H1 (cell line): ENCODE data around the gene SLC47A2. TPM values are rescaled to one million over a fixed set of nuclear protein-coding genes. Genes with fewer than 3 reads are reported as not detected.

Source experiments
- CTCF ChIA-PET: fragments of 300-600 bp; sonication (Branson Sonifier 250); formaldehyde crosslinking; loops from one replicate; lab custom pipeline; 2021; ENCODE audit not compliant: partially characterized antibody; lab: Charles Lee
- POLR2A ChIA-PET: fragments of 300-600 bp; sonication (Branson Sonifier 250); formaldehyde crosslinking; loops from one replicate; lab custom pipeline; 2021; ENCODE audit warnings: inconsistent platforms; ENCODE audit not compliant: partially characterized antibody; lab: Charles Lee
- DNase-seq, 2 experiments: peaks; one replicate each; pipeline versions ENCODE4 v3.0.0 to v3.0.0-alpha.2; 2010 to 2022; ENCODE audit warnings: low spot score in 2 of 2, low read depth in 1 of 2, mixed read lengths in 1 of 2
- FAIRE-seq: peaks from 2 replicates; lab custom pipeline; 2011; peaks lifted over from hg19 to GRCh38; lab: Jason Lieb, UNC
- H2AFZ ChIP-seq: 2 replicates; pipeline ENCODE4 v1.8.1; 2012; ENCODE audit warnings: low read length, inconsistent platforms
- H2AK5ac ChIP-seq: 2 replicates; pipeline ENCODE4 v1.6.1; 2013; ENCODE audit warnings: low read depth, low read length
- H2BK120ac ChIP-seq: replicated peaks from 2 replicates; pipeline ENCODE3; 2013; ENCODE audit warnings: low read depth, low read length, inconsistent platforms
- H2BK12ac ChIP-seq: 2 replicates; pipeline ENCODE4 v1.6.1; 2013; ENCODE audit warnings: low read depth, low read length
- H2BK15ac ChIP-seq: 2 replicates; pipeline ENCODE4 v1.6.1; 2013; ENCODE audit warnings: low read length
- H2BK20ac ChIP-seq: 2 replicates; pipeline ENCODE4 v1.6.1; 2013; ENCODE audit warnings: low read length
- H2BK5ac ChIP-seq: 2 replicates; pipeline ENCODE4 v1.6.1; 2013; ENCODE audit warnings: low read depth, low read length
- H3K14ac ChIP-seq: 2 replicates; pipeline ENCODE4 v1.6.1; 2013; ENCODE audit warnings: inconsistent platforms; ENCODE audit not compliant: insufficient read length
- H3K18ac ChIP-seq: 2 replicates; pipeline ENCODE4 v1.6.1; 2013; ENCODE audit warnings: low read length; ENCODE audit errors: extremely low read depth
- H3K23ac ChIP-seq: 2 replicates; pipeline ENCODE4 v1.6.1; 2013; ENCODE audit warnings: inconsistent platforms; ENCODE audit not compliant: insufficient read length
- H3K23me2 ChIP-seq: 2 replicates; pipeline ENCODE4 v1.6.1; 2013; ENCODE audit warnings: low read depth, low read length
- H3K27ac ChIP-seq: 2 replicates; pipeline ENCODE4 v1.6.1; 2011; ENCODE audit warnings: low read depth, low read length, inconsistent platforms
- H3K27me3 ChIP-seq, 4 experiments: replicated peaks in 1 of 4; 1 replicate in 1 of 4; 2 replicates in 3 of 4; pipeline versions ENCODE4 v1.6.1 to v1.8.1; 2011 to 2013; ENCODE audit warnings: low read length in 3 of 4, mild to moderate bottlenecking in 3 of 4, inconsistent platforms in 2 of 4, mixed read lengths in 2 of 4, moderate library complexity in 1 of 4; ENCODE audit not compliant: control insufficient read depth in 3 of 4, insufficient read depth in 3 of 4; ENCODE audit errors: extremely low read depth in 1 of 4
- H3K36me3 ChIP-seq, 4 experiments: 2 replicates each; pipeline versions ENCODE4 v1.6.1 to v1.8.1; 2011 to 2013; ENCODE audit warnings: mild to moderate bottlenecking in 4 of 4, low read length in 3 of 4, moderate library complexity in 2 of 4, control low read depth in 1 of 4, inconsistent platforms in 1 of 4; ENCODE audit not compliant: insufficient read depth in 4 of 4, control insufficient read depth in 2 of 4
- H3K4ac ChIP-seq: replicated peaks from 2 replicates; pipeline ENCODE3; 2013; ENCODE audit warnings: low read length, low read depth, mixed read lengths, inconsistent platforms; ENCODE audit not compliant: insufficient read length
- H3K4me1 ChIP-seq, 4 experiments: replicated peaks in 1 of 4; 1 replicate in 1 of 4; 2 replicates in 3 of 4; pipeline versions ENCODE4 v1.6.1 to v1.8.1; 2011 to 2013; ENCODE audit warnings: low read length in 3 of 4, inconsistent platforms in 2 of 4, mixed read lengths in 1 of 4; ENCODE audit not compliant: insufficient read depth in 4 of 4, control insufficient read depth in 3 of 4
- H3K4me2 ChIP-seq, 2 experiments: 2 replicates each; pipeline versions ENCODE4 v1.6.1 to v1.8.1; 2011 to 2013; ENCODE audit warnings: low read depth in 2 of 2, low read length in 2 of 2, control low read depth in 1 of 2, inconsistent platforms in 1 of 2, mild to moderate bottlenecking in 1 of 2; ENCODE audit not compliant: insufficient read depth in 1 of 2
- H3K4me3 ChIP-seq, 4 experiments: fragments of 200-600, 300-600 bp in 1 of 4; sonication (generic), shearing (Covaris generic), sonication (Bioruptor Twin) in 1 of 4; 2 replicates each; pipeline versions ENCODE4 v1.5.1 to v1.8.1; 2011 to 2016; ENCODE audit warnings: low read length in 4 of 4, low read depth in 3 of 4, control low read depth in 2 of 4, inconsistent platforms in 2 of 4, mild to moderate bottlenecking in 2 of 4, mixed read lengths in 1 of 4, moderate library complexity in 1 of 4; ENCODE audit not compliant: insufficient read depth in 2 of 4; ENCODE audit errors: extremely low read depth in 1 of 4
- H3K56ac ChIP-seq: replicated peaks from 2 replicates; pipeline ENCODE3; 2013; ENCODE audit warnings: low read depth, mild to moderate bottlenecking, mixed read lengths, low read length, inconsistent platforms; ENCODE audit not compliant: insufficient read length
- H3K79me1 ChIP-seq: 2 replicates; pipeline ENCODE4 v1.6.1; 2013; ENCODE audit warnings: low read depth, low read length, control low read depth
- H3K79me2 ChIP-seq, 2 experiments: 2 replicates each; pipeline versions ENCODE4 v1.6.1 to v1.8.1; 2012 to 2013; ENCODE audit warnings: low read length in 2 of 2, mild to moderate bottlenecking in 2 of 2, inconsistent platforms in 1 of 2; ENCODE audit not compliant: insufficient read depth in 2 of 2, control insufficient read depth in 1 of 2
- H3K9ac ChIP-seq, 4 experiments: replicated peaks in 1 of 4; 1 replicate in 1 of 4; 2 replicates in 3 of 4; pipeline versions ENCODE4 v1.6.1 to v1.8.1; 2011 to 2013; ENCODE audit warnings: low read depth in 3 of 4, low read length in 3 of 4, control low read depth in 2 of 4, mild to moderate bottlenecking in 2 of 4, moderate library complexity in 2 of 4, inconsistent platforms in 1 of 4; ENCODE audit errors: extremely low read depth in 1 of 4
- H3K9me3 ChIP-seq, 2 experiments: 2 replicates each; pipeline versions ENCODE4 v1.6.1 to v1.8.1; 2012 to 2013; ENCODE audit warnings: mild to moderate bottlenecking in 2 of 2, moderate library complexity in 2 of 2, control low read depth in 1 of 2, inconsistent platforms in 1 of 2, low read depth in 1 of 2, low read length in 1 of 2, mixed read lengths in 1 of 2; ENCODE audit not compliant: insufficient read depth in 2 of 2
- H4K20me1 ChIP-seq, 2 experiments: replicated peaks in 1 of 2; 2 replicates each; pipeline versions ENCODE3 to v1.8.1; 2011 to 2013; ENCODE audit warnings: inconsistent platforms in 2 of 2, low read length in 2 of 2, mild to moderate bottlenecking in 1 of 2; ENCODE audit not compliant: insufficient read depth in 2 of 2, control insufficient read depth in 1 of 2
- H4K5ac ChIP-seq: 2 replicates; pipeline ENCODE4 v1.6.1; 2013; ENCODE audit warnings: low read length, low read depth, mixed read lengths, inconsistent platforms; ENCODE audit not compliant: insufficient read length
- H4K8ac ChIP-seq: 2 replicates; pipeline ENCODE4 v1.8.0; 2013; ENCODE audit warnings: mild to moderate bottlenecking, moderate library complexity, low read length, inconsistent platforms; ENCODE audit not compliant: insufficient read depth; ENCODE audit errors: extremely low read depth
- H4K91ac ChIP-seq: replicated peaks from 2 replicates; pipeline ENCODE3; 2013; ENCODE audit warnings: low read length, mixed read lengths, inconsistent platforms; ENCODE audit not compliant: insufficient read length
- BRCA1 ChIP-seq: IDR thresholded peaks from 2 replicates; pipeline ENCODE4 v1.6.1; 2012; ENCODE audit warnings: low read depth, low read length, improper control_type of control experiment
- CEBPB ChIP-seq: IDR thresholded peaks from 2 replicates; pipeline ENCODE4 v1.6.1; 2012; ENCODE audit warnings: low read depth, low read length
- GABPA ChIP-seq: IDR thresholded peaks from 2 replicates; pipeline ENCODE4 v1.6.1; 2011; ENCODE audit warnings: mild to moderate bottlenecking, low read length, moderate library complexity, borderline replicate concordance; ENCODE audit not compliant: insufficient read depth
- NANOG ChIP-seq: IDR thresholded peaks from 2 replicates; pipeline ENCODE4 v1.6.1; 2011; ENCODE audit warnings: low read length, low read depth, mild to moderate bottlenecking, inconsistent platforms; ENCODE audit not compliant: insufficient read depth, poor library complexity, severe bottlenecking
- SUZ12 ChIP-seq: fragments of 200-600 bp; sonication (generic); IDR thresholded peaks from 2 replicates; pipeline ENCODE4 v1.6.1; 2012; ENCODE audit warnings: mild to moderate bottlenecking, inconsistent platforms, low read length, moderate library complexity, mixed read lengths
- TEAD4 ChIP-seq: IDR thresholded peaks from 2 replicates; pipeline ENCODE4 v1.6.1; 2012; ENCODE audit warnings: low read depth, low read length, inconsistent platforms, mixed read lengths
- WGBS, 2 experiments: shearing (Covaris generic) in 1 of 2; methylation state at CpG; one replicate each; pipeline versions ENCODE4 v1.1.6 to v1.1.7; 2013 to 2015; ENCODE audit warnings: low lambda C conversion rate in 2 of 2, mixed read lengths in 2 of 2, inconsistent platforms in 1 of 2, low coverage in 1 of 2, missing lambda C conversion rate in 1 of 2; ENCODE audit not compliant: insufficient replicate concordance in 2 of 2, insufficient coverage in 1 of 2, insufficient read length in 1 of 2; ENCODE audit errors: extremely low coverage in 1 of 2, missing lambda C conversion rate in 1 of 2; 5-methylcytosine and 5-hydroxymethylcytosine counted together
- polyA plus RNA-seq, 7 experiments: library from polyadenylated mRNA; depleted of rRNA in 3 of 7; stranded (reverse) in 5 of 7; unstranded in 2 of 7; fragments of >200 nt in 5 of 7; fragments of 200-250 nt in 2 of 7; gene quantifications; 1 replicate in 5 of 7; 2 replicates in 1 of 7; 4 replicates in 1 of 7; pipeline versions ENCODE4 v1.2.1 to v1.2.3, GENCODE V29; 2011 to 2013; ENCODE audit warnings: missing spikeins in 2 of 7, mixed read lengths in 2 of 7
- total RNA-seq: library from RNA; stranded (reverse); fragmentation: NEBNext Ultra II Directional; extraction: Animal tissue kit (Norgen Biotek cat#: 25700); gene quantifications from 2 replicates; pipeline ENCODE4 v1.2.1, GENCODE V29; 2021

SLC47A2 gene
- total and polyA plus RNA-seq, 2 of the 8 experiments (the other 6 are each of a cell fraction or from before 2014, with no cell fraction given) = not detected

- H4K8ac ChIP-seq = peak overlapping the region; percentile 57; the same call in 1 of the 2 replicates
- no peak overlapping the region for H2AFZ ChIP-seq
- H3K56ac ChIP-seq = no peak overlapping the region
- H3K36me3 ChIP-seq = no peaks in the 10 kb centered on the region
- H2BK5ac ChIP-seq = no peak overlapping the region
- H3K23ac ChIP-seq = no peak overlapping the region
- H2AK5ac ChIP-seq = peak overlapping the region; percentile 75; the same call in 1 of the 2 replicates
- no peak overlapping the region for H3K4me2 ChIP-seq
- peaks cover 0 to 5% (median 3%) of the 10 kb centered on the region in 4 experiments; a peak in 5 of 7 replicates for H3K4me1 ChIP-seq
- H3K4ac ChIP-seq = no peak overlapping the region
- H3K27ac ChIP-seq = no peak overlapping the region
- no peak overlapping the region for H3K4me3 ChIP-seq
- peaks cover 2% of the 10 kb centered on the region; the same call in 1 of the 2 replicates for H3K23me2 ChIP-seq
- H3K18ac ChIP-seq = no peak overlapping the region; the same call in 1 of the 2 replicates
- H3K14ac ChIP-seq = no peak overlapping the region
- H2BK12ac ChIP-seq = 0 out of 2 replicates have a peak overlapping the region, but pooled peaks have one; percentile 9
- H4K5ac ChIP-seq = no peak overlapping the region
- H3K79me2 ChIP-seq = no peaks in the 10 kb centered on the region
- H2BK15ac ChIP-seq = 0 out of 2 replicates have a peak overlapping the region, but pooled peaks have one; percentile 65
- ChIA-PET POLR2A (no interaction called here), CTCF (interaction anchor here (1.2 to 3.3 kb wide), 4 partner anchors 9 to 199 kb away, joined by 3 to 14 read pairs (median 8); no protein-coding TSS in a partner anchor)
- no peak overlapping the region for H4K91ac ChIP-seq
- 92% methylated on average over 9 of the region's 9 CpGs; no CpG with 5 or more reads in 1 of the 2 experiments for WGBS, 2 experiments
- H4K20me1 ChIP-seq = no peaks in the 10 kb centered on the region
- H3K79me1 ChIP-seq = no peaks in the 10 kb centered on the region
- TF ChIP-seq GABPA = no peak
- TF ChIP-seq NANOG = no peak
- no peak for TF ChIP-seq TEAD4
- no peak for TF ChIP-seq BRCA1
- no peak for TF ChIP-seq SUZ12
- TF ChIP-seq CEBPB = no peak
- no peaks in the 10 kb centered on the region for H3K9me3 ChIP-seq
- no peak overlapping the region for H2BK20ac ChIP-seq
- H3K9ac ChIP-seq = no peak overlapping the region
- DNase-seq = no peak
- FAIRE-seq = no peak
- no peak overlapping the region for H2BK120ac ChIP-seq
- peaks cover 0 to 6% (median 1%) of the 10 kb centered on the region in 4 experiments; a peak in 4 of 7 replicates for H3K27me3 ChIP-seq
These were observed 33.7 kb upstream of the SLC47A2 start for GRCh38 chr17:19750020-19750572.
